Neural cell (in vitro differentiated cells): ENCODE measurements around the gene SLC45A1.

Experiments used
- EZH2 ChIP-seq: fragments of 200-600, 300-800 bp; shearing (Covaris generic), sonication (generic); IDR thresholded peaks from 2 replicates; pipeline ENCODE4 v1.6.1; 2014; ENCODE audit warnings: antibody characterized with exemption, low read length, borderline replicate concordance, mild to moderate bottlenecking; ENCODE audit not compliant: insufficient read depth, poor library complexity, severe bottlenecking
- MXI1 ChIP-seq: fragments of 450-650 bp; conservative IDR thresholded peaks from 2 replicates; pipeline ENCODE4 v1.6.1; 2014; ENCODE audit warnings: antibody characterized with exemption, mild to moderate bottlenecking; ENCODE audit not compliant: poor library complexity, severe bottlenecking
- POLR2AphosphoS5 ChIP-seq: IDR thresholded peaks from 2 replicates; pipeline ENCODE4 v1.6.1; 2012
- RAD21 ChIP-seq: fragments of 450-650 bp; conservative IDR thresholded peaks from 2 replicates; pipeline ENCODE4 v1.6.1; 2014; ENCODE audit warnings: antibody characterized with exemption, mild to moderate bottlenecking, moderate library complexity
- TF ChIP-seq, protein P1 (sequence below): fragments of 450-650 bp; IDR thresholded peaks from 2 replicates; pipeline ENCODE4 v1.5.1; 2014; ENCODE audit warnings: antibody characterized with exemption, mild to moderate bottlenecking, moderate library complexity; ENCODE audit not compliant: poor library complexity, severe bottlenecking

GRCh38 chr1:8348047-8348776, 30.3 kb downstream of the SLC45A1 start:
- TF ChIP-seq, protein P1, sequence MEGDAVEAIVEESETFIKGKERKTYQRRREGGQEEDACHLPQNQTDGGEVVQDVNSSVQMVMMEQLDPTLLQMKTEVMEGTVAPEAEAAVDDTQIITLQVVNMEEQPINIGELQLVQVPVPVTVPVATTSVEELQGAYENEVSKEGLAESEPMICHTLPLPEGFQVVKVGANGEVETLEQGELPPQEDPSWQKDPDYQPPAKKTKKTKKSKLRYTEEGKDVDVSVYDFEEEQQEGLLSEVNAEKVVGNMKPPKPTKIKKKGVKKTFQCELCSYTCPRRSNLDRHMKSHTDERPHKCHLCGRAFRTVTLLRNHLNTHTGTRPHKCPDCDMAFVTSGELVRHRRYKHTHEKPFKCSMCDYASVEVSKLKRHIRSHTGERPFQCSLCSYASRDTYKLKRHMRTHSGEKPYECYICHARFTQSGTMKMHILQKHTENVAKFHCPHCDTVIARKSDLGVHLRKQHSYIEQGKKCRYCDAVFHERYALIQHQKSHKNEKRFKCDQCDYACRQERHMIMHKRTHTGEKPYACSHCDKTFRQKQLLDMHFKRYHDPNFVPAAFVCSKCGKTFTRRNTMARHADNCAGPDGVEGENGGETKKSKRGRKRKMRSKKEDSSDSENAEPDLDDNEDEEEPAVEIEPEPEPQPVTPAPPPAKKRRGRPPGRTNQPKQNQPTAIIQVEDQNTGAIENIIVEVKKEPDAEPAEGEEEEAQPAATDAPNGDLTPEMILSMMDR = no peak
- TF ChIP-seq RAD21 (no peak), EZH2 (no peak), POLR2AphosphoS5 (no peak), MXI1 (no peak)
